Transverse colon (tissue), 4 donors: ENCODE results near the gene FBXO15.

Source experiments
- EP300 ChIP-seq: sonication (generic); formaldehyde crosslinking; IDR thresholded peaks from one replicate; pipeline ENCODE4 v1.6.1; 2017; ENCODE audit warnings: antibody characterized with exemption, low read depth
- POLR2A ChIP-seq: fragments of 450-650 bp; IDR thresholded peaks from one replicate; pipeline ENCODE4 v1.6.1; 2016; ENCODE audit warnings: antibody characterized with exemption, mild to moderate bottlenecking, moderate library complexity
- POLR2AphosphoS5 ChIP-seq, 3 donors: sonication (generic); formaldehyde crosslinking; IDR thresholded peaks; one replicate each; pipeline ENCODE4 v1.6.1; 2016; ENCODE audit warnings: antibody characterized with exemption in 3 of 3
- TF ChIP-seq, protein P1 (sequence below), 5 experiments: fragments of 200-600 bp in 3 of 5; fragments of 450-650 bp in 2 of 5; sonication (generic) in 3 of 5; IDR thresholded peaks; 1 replicate in 2 of 5; 2 replicates in 3 of 5; pipeline ENCODE4 v1.5.1; 2016 to 2017; ENCODE audit warnings: antibody characterized with exemption in 5 of 5, inconsistent platforms in 3 of 5, mild to moderate bottlenecking in 2 of 5, moderate library complexity in 1 of 5

DNA sequence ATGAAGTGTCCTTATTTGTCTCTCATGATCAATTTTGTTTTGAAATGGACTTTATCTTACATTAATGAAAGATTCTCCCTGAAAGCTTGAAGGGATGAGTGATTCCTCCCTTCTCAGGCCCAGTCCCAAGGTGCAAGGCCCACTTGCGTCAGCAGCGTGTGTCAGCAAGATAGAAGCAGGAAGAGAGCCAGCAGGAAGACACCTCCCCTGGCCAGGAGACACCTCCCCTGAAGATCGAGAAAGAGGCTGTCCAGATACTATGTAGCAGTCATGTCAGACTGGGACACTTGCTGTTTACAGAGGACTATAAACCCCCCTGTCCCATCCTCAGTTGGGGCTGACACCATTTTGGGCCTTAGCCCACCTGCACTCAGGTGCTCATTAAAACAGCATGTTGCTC lies 39.0 kb upstream of the FBXO15 start:
- TF ChIP-seq EP300, result no peak
- no peak for TF ChIP-seq POLR2A
- TF ChIP-seq, protein P1, sequence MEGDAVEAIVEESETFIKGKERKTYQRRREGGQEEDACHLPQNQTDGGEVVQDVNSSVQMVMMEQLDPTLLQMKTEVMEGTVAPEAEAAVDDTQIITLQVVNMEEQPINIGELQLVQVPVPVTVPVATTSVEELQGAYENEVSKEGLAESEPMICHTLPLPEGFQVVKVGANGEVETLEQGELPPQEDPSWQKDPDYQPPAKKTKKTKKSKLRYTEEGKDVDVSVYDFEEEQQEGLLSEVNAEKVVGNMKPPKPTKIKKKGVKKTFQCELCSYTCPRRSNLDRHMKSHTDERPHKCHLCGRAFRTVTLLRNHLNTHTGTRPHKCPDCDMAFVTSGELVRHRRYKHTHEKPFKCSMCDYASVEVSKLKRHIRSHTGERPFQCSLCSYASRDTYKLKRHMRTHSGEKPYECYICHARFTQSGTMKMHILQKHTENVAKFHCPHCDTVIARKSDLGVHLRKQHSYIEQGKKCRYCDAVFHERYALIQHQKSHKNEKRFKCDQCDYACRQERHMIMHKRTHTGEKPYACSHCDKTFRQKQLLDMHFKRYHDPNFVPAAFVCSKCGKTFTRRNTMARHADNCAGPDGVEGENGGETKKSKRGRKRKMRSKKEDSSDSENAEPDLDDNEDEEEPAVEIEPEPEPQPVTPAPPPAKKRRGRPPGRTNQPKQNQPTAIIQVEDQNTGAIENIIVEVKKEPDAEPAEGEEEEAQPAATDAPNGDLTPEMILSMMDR (IDR thresholded peaks at IDR 0.05), result no peak
- TF ChIP-seq POLR2AphosphoS5 (IDR thresholded peaks at IDR 0.05), result no peak
